ENCODE data around the gene MX1. TPM values are rescaled to one million over a fixed set of nuclear protein-coding genes. Genes with fewer than 3 reads are reported as not detected.

Gene MX1
- polyA plus RNA-seq, 3 donors: 8.4 to 9.7 (median 8.9) TPM

DNA sequence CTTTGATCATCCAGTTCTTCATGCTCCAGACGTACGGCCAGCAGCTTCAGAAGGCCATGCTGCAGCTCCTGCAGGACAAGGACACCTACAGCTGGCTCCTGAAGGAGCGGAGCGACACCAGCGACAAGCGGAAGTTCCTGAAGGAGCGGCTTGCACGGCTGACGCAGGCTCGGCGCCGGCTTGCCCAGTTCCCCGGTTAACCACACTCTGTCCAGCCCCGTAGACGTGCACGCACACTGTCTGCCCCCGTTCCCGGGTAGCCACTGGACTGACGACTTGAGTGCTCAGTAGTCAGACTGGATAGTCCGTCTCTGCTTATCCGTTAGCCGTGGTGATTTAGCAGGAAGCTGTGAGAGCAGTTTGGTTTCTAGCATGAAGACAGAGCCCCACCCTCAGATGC lies 32.5 kb downstream of the MX1 start:
- DNase-seq (ENCODE audit: low read depth in 3 of 3, low spot score in 2 of 3): no peak

DNA sequence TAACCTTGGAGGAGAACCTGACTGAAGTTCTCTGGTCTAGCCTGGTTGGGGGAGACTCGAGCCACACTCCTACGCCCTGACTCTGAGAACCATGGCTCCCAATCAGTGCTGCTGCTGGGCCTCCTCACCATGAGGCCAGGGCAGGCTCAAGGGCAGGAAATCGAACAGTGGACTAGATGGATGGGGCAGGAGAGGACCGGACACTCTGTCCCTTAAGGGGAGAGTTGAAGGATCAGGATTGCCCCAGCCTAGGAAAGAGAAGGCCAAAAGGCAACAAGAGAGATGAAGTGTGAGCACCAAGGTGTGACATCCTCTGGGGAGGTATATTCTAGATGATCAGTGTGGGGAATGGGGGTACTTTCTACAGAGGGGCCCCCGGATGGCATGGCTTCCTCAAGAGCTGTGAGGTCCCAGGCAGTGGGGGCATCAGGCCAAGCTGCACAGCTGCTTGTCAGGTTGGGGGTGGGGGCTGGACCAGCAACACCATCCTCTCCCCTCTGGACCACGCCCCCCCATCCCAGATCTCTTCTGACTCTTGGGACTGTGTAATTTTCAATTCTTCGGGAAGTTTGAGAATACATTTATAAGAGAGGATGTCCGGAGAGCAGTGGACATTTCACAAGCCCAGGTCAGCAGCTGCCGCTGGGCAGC lies 34.0 kb downstream of the MX1 start:
- no peak for DNase-seq (ENCODE audit: low read depth in 3 of 3, low spot score in 2 of 3)

DNA sequence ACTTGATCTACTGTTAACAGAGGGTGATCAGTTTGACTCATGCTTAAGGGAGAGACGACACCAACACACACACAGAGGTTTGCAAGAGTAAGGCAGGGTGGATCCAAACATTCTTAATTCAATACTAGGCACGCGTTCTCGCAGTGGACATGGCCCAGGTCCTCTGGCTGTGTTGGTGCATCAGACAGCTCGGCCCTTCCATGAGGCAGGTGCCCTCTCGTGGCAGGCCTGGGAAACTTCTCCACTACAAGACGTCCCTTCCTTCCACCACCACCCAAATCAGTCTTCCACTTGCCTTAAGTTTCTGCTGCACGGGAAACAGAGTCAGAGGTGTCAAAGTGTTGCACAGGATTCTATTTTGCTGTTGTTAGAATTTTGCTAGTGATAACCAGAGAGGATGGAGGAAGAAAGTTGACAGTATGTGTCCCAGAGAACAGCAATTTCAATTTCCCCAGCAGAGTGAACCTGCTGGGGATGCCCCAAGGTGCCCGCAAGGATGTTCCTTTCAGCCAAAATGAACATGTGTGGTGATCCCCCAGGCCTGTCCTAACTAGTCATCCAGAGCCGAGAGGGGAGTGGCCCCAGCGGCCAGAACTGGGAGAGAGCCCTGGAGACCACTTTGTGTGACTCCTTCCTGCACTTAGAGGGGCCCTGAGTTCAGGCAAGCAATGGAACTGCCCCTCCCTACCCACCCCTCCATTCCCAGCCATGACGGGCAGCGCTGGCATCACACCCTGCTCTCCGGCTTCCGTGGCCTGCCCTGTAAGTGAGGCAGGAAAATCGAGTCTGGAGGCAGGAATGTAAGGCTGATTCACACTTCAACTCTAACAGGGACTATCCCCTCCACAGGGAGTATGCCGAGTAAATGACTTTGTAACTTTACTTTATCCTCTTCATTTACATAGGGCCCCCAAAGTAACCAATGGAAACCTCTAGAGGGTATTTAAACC lies 34.8 kb downstream of the MX1 start:
- DNase-seq (ENCODE audit: low read depth in 3 of 3, low spot score in 2 of 3): peak in 1 of 3 donors; percentile 31

DNA sequence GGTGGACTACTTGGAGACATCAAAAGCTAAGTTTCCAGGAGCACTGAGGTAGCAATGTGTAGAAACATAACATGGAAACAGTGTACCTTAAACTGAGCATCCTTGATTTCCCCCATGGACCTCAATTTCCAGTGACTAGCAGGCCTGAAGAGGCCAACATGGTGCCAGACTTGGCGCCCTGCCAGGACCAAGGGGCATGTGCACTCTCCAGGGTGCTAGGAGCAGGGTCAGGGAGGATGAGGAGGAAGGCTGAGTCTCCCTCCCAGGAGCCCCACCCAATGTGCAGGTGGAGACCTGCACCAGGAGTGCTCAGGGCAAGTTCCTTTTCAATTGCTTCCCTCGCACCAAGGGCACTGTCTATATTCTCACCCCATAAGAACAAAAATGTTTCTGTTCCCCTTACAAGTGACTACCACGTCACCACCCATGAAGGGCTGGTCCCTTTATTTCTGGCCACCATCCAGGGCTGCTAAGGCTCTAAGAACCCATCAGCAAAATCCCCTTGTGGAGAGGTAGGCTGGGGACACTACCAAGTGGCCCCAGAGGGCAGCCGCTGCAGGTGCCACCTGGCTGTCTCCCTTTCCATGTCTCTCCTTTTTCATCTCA lies 39.2 kb downstream of the MX1 start:
- DNase-seq (ENCODE audit: low read depth in 3 of 3, low spot score in 2 of 3): no peak

DNA sequence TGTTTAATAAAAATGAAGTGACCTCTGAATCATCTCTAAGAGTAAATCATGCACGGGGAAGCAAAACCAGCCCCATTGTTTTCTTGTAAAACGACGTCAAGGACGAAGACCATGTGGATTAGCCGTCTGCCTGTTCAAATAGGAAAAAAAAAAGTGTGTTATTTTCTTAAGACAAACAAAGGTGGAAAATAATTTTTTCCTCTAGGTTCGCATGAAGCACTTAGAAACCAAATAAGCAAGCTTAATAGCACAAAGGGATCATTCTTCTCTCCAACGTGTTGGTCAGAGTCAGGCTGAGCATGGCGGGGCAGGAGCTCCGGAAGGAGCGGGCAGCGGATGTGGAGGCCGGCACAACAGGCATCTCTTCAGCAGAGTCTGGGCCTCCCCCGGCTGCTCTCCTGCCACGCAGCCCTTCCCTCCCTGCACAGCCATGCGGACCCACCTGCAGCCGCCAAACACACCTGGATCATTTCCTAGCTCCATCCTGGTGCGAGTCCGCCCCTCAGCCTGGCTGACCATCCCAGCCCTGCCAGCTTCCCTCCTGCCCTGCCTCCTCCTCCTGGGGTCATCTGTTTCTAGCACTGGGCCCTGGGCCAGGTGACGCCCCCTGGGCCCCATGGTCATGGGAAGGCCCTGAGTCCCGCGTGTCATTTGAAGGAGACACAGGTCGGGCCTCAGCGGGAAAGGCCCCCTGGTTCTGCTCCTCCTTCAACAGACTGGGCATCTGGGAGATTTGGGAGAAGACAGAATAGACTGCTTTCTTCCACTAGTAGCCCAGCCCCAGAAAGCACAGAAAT lies 40.2 kb downstream of the MX1 start:
- no peak for DNase-seq (ENCODE audit: low read depth in 3 of 3, low spot score in 2 of 3)

DNA sequence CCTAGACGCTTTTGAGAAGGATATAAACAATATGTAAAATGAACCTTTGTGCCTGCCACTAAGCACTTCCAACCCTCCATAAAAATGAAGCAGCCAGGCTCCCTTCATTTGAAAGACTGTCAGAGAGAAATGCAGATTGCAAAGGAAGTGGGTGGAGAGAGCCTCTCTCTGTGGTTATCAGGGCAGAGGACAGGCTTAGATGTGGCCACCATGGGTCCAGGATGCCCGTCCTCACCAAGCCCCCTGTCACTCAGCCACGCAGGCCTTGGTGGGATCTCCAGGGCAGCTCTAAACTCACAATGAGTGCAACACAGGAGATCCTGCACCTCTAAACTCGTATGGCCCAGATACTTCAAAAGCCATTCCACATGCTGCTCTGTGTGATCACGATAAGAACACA lies 44.0 kb downstream of the MX1 start:
- DNase-seq (ENCODE audit: low read depth in 3 of 3, low spot score in 2 of 3): no peak

DNA sequence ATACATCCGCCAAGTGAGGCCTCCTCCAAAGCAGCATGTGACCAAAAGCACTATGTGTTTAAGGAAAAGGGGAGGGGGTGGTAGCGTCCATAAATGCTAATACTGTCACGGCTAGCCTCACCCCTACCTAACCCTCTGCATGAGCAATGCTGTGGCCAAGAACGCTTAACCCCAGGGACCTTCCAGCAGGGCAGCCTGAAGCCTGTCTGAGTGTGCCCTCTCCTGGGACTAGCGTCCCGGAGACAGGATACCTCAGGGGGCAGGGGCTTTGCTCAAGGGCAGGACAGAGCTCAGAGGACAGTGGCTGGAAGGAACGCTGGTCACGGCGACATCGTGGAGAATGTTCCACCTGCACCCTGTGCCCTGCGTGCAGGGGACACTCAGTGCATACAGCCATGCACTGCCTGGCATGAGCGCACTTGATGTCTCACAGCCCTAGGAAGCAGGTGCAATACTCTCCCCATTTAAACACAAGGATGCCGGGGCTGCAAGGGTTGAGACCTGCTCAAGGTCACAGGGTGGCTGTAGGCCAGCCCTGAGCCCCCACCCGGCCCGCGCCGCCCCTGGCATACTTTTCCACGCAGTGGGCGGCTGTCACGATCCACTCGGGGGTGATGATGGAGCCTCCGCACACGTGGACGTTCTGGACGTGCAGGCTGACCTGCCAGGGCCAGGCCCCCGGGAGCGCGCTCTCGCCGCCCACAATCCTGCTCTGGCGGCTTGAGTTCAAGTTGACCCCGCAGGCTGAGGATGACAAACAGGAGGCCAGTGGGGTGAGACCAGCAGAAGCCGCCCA lies 46.9 kb downstream of the MX1 start:
- DNase-seq (ENCODE audit: low read depth in 3 of 3, low spot score in 2 of 3): no peak

DNA sequence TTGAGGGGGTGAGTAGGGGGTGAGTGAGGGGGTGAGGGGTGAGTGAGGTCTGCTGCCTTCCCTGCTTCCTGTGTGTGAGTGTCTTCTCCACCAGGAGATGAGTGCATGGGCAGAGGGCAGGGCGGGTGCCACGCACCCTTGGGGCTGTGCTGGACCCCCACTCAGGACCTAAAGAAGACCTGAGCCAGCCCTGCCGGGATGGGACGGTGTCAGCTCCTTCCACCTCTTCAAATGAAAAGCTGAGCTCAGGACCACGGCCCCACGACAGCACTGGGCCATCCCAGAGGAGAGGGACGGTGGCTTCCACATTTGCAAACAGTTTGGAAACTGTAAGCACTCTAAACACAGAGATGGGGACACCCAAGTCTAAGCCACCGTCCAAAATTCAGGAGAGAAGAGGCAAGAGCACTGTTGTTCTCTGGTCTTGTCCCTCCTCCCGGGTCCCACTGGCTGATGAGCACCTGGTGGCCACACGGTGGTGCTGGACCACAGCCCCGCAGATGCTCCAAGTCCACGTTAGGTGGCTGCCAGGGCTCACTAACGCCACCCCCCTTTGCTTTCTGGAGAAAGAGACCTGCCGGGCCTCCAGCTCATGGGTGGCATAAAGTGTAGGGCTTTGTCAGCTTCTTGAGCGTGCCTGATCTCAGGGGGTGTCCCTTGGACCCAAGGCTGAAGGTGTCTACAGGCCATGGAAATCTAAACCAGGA lies 49.8 kb downstream of the MX1 start:
- no peak for DNase-seq (ENCODE audit: low read depth in 3 of 3, low spot score in 2 of 3)

DNA sequence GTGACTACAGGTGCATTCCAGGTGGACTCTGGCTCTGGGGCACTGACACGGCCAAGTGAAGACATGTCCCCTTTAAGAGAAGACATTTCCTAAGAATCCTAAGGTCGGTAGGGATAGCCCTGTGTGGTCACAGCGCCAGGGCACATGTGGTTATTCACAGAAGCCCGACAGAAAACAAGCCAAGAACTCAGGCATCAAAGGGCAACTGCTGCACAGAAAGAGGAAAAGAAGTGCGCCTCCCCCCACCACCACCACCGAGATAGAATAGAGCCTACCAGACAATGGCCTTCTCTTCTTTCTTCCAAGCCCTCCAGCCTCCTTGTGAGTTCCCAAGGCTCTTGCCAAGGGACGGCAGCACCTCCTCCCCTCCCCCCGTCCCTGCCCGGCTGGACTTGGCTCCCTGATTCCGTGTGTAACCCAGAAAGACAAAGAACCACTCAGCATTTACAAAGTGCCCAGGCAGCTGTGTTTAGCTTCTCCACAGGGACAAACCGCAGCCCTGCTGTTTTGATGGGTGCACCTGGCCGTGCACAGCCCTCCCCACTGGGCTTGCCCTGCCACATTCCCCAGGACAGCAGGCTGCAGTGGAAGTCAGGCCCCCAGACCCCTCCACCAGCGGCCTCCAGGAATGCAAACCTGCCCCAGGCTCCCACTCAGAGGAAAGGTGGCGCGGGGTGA lies 51.7 kb downstream of the MX1 start:
- no peak for DNase-seq (ENCODE audit: low read depth in 3 of 3, low spot score in 2 of 3)

DNA sequence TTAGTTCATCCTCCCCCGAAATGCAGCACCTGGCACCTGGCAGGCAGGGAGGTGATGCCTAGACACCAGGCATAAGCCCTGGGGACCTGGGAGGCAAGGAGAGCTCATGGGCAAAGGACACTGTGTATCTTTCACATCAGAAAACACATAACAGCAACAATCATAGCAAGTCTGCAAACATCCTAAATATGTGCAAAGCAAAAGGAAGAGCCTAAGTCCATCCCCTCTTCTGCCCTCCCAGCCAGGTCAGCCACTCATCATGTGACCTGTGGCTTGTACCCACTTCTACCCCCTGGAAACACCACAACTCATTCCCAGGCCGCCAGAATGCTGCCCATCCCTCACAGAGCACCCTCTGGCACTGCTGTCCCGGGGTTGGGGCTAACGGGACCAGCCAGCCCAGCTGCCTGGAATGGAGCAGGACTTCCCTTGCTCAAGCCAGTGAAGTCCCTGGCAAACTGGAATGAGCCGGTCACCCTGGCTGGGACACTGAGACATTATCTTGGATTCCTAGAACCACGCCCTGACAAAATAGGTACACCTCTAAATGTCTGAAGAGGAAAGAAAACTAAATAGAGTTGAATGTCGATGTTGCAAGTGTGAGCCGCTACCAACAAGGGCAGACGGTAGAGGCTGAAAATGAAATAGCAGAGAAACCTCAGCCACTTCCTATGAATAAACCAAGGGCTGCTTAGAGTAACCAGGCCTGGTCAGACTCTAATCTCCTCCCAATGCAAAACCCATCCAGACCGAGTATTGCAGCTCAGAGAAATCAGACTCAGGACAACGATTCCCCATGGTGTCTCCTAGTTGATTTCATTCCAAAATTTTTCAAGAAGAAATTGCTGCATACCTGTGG lies 52.5 kb downstream of the MX1 start:
- no peak for DNase-seq (ENCODE audit: low read depth in 3 of 3, low spot score in 2 of 3)

DNA sequence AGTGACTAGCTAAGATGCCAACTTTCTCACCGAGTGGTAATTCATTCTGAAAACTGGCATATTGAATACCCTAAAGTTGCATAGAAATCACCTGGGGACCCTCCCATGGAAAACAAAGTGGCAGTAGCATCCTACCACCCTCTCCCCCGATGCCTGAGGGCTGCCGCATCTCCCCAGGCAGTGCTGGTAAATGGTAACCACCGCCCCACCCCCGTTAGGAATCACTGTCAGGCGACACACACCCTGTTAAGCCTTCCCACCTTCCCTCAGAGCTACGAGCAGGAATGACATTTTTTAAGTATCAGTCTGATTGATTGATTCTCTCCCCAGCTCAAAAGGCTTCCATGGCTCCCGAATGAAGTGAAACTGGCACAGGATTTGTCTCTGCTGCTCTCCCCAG lies 53.6 kb downstream of the MX1 start:
- no peak for DNase-seq (ENCODE audit: low read depth in 3 of 3, low spot score in 2 of 3)

DNA sequence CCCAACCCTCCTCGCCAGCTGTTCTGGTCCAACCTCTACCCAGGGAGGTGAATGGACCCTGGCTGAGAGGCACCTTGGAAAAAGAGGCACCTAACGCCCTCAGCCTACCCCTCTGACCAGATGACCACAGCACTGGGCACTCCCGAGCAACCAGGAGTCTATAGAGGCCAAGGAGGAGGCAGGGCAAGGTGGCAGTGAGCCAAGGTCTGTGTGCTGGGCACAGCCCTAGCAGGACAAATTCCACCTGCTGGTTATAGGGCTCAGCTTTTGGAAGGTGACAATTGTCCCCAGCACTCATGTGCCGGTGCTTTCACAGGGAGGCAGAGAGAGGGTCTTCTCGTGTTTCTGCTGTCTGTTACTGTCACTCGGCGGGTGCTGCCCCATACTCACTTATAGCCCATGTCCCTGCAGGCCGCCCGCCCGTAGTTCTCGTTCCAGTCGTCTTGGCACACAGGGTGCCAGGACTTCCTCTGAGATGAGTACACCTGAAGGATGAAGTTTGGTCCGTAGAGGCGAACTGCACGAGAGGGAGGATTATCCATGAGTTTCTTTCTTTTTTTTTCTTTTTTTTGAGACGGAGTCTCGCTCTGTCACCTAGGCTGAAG lies 54.1 kb downstream of the MX1 start:
- no peak for DNase-seq (ENCODE audit: low read depth in 3 of 3, low spot score in 2 of 3)

DNA sequence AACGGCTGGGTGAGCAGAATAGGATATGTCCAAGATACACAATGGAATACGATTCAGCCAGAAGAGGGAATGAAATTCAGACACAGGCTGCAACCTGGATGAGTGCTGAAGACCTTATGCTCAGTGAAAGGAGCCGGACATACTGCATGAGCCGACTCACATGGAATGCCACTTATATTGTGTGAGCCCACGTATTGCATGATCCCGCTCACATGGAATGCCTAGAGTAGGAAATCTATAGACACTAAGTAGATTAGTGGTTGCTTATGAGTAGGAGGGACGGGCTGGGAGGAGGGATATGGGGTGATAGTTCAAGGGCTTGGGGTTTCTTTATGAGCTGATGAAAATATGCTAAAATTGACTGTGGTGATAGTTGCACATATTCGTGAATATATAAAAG lies 55.2 kb downstream of the MX1 start:
- DNase-seq (ENCODE audit: low read depth in 3 of 3, low spot score in 2 of 3): no peak

DNA sequence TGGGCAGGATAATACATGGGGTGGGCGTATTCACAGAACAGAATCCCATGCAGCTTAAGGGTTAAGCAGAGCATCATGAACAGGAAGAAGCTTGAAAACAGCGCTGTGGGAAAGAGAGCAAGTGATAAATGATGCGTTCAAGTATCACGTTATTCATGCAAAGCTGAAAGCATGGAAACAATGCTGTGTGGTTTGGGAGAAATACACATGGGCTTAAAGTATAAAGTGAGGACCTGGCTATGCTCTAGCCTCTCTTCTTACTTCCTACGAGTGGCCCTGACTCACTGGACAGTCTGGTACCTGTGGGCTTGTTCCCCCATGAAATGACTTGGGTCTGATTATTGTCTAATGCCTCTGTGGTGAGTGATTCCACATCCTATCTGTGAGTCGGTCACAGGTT lies 56.3 kb downstream of the MX1 start:
- no peak for DNase-seq (ENCODE audit: low read depth in 3 of 3, low spot score in 2 of 3)

DNA sequence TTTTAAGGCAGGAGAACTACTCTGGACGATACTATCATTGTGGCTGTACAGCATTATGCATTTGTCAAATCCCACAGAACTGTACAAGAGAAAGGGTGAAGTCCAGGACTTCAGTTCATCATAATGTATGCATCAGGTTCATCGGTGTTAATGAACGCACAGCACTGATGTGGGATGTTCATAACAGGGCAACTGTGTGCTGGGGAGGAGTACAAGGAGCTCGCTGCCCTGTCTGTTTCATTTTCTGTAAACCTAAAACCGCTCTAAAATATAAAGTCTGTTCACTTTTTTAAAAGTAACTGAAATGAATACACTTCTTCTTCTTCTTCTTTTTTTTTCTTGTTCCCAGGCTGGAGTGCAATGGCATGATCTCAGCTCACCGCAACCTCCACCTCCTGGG lies 56.9 kb downstream of the MX1 start:
- no peak for DNase-seq (ENCODE audit: low read depth in 3 of 3, low spot score in 2 of 3)

DNA sequence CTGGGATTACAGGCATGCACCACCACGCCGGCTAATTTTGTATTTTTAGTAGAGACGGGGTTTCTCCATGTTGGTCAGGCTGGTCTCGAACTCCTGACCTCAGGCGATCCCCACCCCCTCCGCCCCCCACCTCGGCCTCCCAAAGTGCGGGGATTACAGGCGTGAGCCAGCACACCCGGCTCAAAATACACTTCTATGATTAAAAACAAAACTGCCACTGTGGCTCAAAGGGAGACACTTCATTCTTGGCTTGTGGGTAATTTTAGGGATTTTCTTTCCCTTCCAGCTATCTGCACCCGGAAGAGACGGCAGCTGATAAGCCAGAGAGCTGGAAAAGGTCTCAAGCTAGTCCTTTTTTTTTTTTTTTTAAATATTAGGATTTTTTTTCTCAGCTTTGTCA lies 57.4 kb downstream of the MX1 start:
- DNase-seq (ENCODE audit: low read depth in 3 of 3, low spot score in 2 of 3): no peak

DNA sequence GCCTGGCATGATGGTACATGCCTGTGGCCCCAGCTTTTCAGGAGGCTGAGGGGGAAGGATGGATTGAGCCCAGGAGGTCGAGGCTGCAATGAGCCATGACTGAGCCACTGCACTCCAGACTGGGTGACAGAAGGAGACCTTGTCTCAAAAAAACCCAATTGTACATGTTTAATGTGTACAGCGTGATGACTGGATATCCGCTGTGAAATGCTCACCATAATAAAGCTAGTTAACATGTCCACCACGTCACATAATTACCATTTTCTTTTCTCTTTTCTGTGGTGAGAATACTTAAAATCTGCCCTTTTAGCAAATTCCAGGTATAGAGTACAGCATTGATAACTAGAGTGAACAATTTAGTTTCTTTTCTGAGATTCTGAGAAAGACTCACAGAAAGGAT lies 57.9 kb downstream of the MX1 start:
- no peak for DNase-seq (ENCODE audit: low read depth in 3 of 3, low spot score in 2 of 3)

DNA sequence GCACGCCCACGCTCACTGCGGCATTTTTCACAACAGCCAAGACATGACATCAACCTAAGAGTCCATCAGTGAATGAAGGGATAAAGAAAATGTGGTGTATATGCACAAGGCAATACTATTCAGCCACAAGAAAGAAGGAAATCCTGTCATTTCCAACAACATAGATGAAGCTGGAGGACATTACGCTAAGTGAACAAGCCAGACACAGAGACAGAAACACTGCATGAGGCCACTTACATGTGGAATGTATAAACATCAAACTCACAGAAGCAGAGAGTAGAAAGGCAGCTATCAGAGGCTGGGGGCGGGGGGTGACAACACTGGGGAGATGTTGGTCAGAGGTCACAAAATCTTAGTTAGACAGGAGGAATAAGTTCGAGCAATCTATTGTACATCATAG lies 61.0 kb downstream of the MX1 start:
- no peak for DNase-seq (ENCODE audit: low read depth in 3 of 3, low spot score in 2 of 3)

Measured in right renal cortex interstitium (tissue), 3 donors.